Endothelial cell (in vitro differentiated cells): Measurements from ENCODE around the gene MND1. TPM values are rescaled to one million over a fixed set of nuclear protein-coding genes. Genes with fewer than 3 reads are reported as not detected.

ENCODE experiments used
- DNase-seq: peaks from one replicate; pipeline ENCODE4 v3.0.0; 2021; ENCODE audit warnings: low spot score
- H3K27ac Mint-ChIP-seq: one replicate; pipeline ENCODE4 v1.8.0; 2021; ENCODE audit warnings: mixed read lengths, inconsistent platforms; ENCODE audit not compliant: unreplicated experiment
- H3K27me3 Mint-ChIP-seq: one replicate; pipeline ENCODE4 v1.8.0; 2021; ENCODE audit warnings: mild to moderate bottlenecking, moderate library complexity, mixed read lengths, inconsistent platforms; ENCODE audit not compliant: unreplicated experiment
- H3K36me3 Mint-ChIP-seq: one replicate; pipeline ENCODE4 v1.8.0; 2021; ENCODE audit warnings: mild to moderate bottlenecking, low read depth, mixed read lengths, inconsistent platforms; ENCODE audit not compliant: unreplicated experiment
- H3K4me1 Mint-ChIP-seq: one replicate; pipeline ENCODE4 v1.8.0; 2021; ENCODE audit warnings: mild to moderate bottlenecking, mixed read lengths, inconsistent platforms; ENCODE audit not compliant: unreplicated experiment
- H3K4me3 Mint-ChIP-seq: one replicate; pipeline ENCODE4 v1.8.0; 2021; ENCODE audit warnings: mild to moderate bottlenecking, mixed read lengths, inconsistent platforms; ENCODE audit not compliant: unreplicated experiment
- H3K9me3 Mint-ChIP-seq: one replicate; pipeline ENCODE4 v1.8.0; 2021; ENCODE audit warnings: mixed read lengths, inconsistent platforms; ENCODE audit not compliant: unreplicated experiment
- CTCF ChIP-seq: fragments of 200-600 bp; sonication (generic); IDR thresholded peaks from one replicate; pipeline ENCODE4 v1.5.0; 2021; ENCODE audit warnings: antibody characterized with exemption; ENCODE audit not compliant: unreplicated experiment
- total RNA-seq: library from RNA; stranded (reverse); fragmentation: NEBNext Ultra II Directional; extraction: Animal tissue kit (Norgen Biotek cat#: 25700); gene quantifications from one replicate; pipeline ENCODE4 v1.2.1, GENCODE V29; 2021; ENCODE audit not compliant: unreplicated experiment

The MND1 gene
- total RNA-seq, 1 donor from 2014 or later: 5.5 TPM

- peaks cover 9% of the 10 kb centered on the region for H3K36me3 Mint-ChIP-seq
- H3K4me1 Mint-ChIP-seq: no peaks in the 10 kb centered on the region
- no peak overlapping the region for H3K27ac Mint-ChIP-seq
- H3K9me3 Mint-ChIP-seq: no peaks in the 10 kb centered on the region
- H3K4me3 Mint-ChIP-seq: no peak overlapping the region
- DNase-seq: no peak
- H3K27me3 Mint-ChIP-seq: no peaks in the 10 kb centered on the region
- no peak for TF ChIP-seq CTCF
Observed at GRCh38 chr4:153367092-153367491, 22.6 kb downstream of the MND1 start.

GRCh38 chr4:153369021-153369420 lies 24.5 kb downstream of the MND1 start:
- H3K36me3 Mint-ChIP-seq: peaks cover 9% of the 10 kb centered on the region
- DNase-seq: no peak
- no peak overlapping the region for H3K4me3 Mint-ChIP-seq
- no peak for TF ChIP-seq CTCF
- H3K27me3 Mint-ChIP-seq: no peaks in the 10 kb centered on the region
- H3K9me3 Mint-ChIP-seq: no peaks in the 10 kb centered on the region
- H3K27ac Mint-ChIP-seq: no peak overlapping the region
- no peaks in the 10 kb centered on the region for H3K4me1 Mint-ChIP-seq

DNA sequence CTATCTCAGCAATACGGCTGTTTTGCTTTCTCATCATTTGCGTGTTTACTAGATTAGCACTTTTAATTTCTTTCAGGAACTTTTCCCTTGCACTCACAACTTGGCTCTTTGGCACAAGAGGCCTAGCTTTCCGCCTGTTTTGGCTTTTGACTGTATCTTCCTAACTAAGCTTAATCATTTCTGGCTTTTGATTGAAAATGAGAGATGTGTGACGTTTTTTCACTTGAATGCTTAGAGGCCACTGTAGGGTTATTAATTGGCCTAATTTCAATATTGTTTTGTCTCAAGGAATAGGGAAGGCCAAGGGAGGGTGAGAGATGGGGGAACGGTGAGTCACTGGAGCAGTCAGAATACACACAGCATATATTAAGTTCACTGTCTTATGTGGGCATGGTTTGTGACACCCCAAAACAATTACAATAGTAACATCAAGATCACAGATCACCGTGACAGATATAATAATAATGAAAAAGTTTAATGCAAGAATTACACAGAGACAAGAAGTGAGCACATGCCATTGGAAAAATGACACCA lies 27.3 kb downstream of the MND1 start:
- DNase-seq: no peak
- peaks cover 9% of the 10 kb centered on the region for H3K36me3 Mint-ChIP-seq
- H3K4me3 Mint-ChIP-seq: no peak overlapping the region
- H3K27me3 Mint-ChIP-seq: no peaks in the 10 kb centered on the region
- no peak for TF ChIP-seq CTCF
- no peaks in the 10 kb centered on the region for H3K4me1 Mint-ChIP-seq
- H3K9me3 Mint-ChIP-seq: no peaks in the 10 kb centered on the region
- H3K27ac Mint-ChIP-seq: no peak overlapping the region

DNA sequence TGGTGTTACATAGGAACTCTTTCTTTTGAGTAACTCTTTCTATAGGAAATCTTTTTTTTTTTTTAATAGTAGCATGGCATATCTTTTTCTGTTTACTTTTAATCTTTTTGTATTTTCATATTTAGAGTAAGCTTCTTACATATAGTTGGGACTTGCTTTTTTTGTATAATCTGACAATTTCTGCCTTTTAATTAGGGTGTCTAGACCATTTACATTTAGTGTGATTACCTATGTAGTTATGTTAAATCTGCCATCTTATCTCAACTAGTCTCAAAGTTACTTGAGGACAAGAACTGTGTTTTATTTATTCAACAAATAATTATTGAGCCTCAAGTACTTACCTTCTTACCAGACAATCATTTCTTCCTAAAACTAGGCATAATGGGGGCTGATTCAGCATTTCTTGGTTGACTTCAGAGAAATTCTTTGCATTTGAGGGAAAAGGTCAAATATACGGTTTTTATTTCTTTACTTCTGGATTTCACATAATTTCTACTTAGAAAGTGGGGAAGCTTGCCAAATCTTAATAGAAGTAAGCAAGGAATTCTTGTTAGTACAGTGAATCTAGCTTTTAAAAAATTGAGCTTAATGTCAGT lies 28.6 kb downstream of the MND1 start:
- no peak for TF ChIP-seq CTCF
- Mint-ChIP-seq H3K27ac (no peak overlapping the region), H3K4me3 (no peak overlapping the region), H3K27me3 (no peaks in the 10 kb centered on the region), H3K9me3 (no peaks in the 10 kb centered on the region), H3K4me1 (no peaks in the 10 kb centered on the region), H3K36me3 (peaks cover 9% of the 10 kb centered on the region)
- no peak for DNase-seq

DNA sequence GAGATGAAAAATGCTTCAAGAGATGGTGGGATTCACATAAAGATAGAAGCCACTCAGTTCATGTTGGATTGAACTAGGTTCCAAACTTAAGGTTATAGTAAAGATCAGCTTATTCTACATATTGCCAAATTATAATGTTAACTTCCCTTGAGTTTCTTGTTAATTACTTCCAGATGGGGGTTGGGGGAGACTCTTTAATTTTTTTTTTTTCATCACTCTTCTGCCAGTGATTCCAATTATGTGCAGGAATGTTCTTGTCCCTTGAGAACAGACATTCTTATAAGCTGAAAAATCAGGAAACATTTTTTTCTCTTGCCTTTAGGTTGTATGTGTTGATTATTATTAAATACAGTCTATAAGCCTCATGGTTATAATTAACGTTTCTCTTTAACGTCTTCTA lies 30.0 kb downstream of the MND1 start:
- Mint-ChIP-seq H3K27me3 (no peaks in the 10 kb centered on the region), H3K4me3 (no peak overlapping the region), H3K4me1 (no peaks in the 10 kb centered on the region), H3K9me3 (no peaks in the 10 kb centered on the region), H3K36me3 (peaks cover 9% of the 10 kb centered on the region), H3K27ac (no peak overlapping the region)
- DNase-seq: no peak
- no peak for TF ChIP-seq CTCF
